CD14-positive monocyte (primary cell): Measurements from ENCODE around the gene CDH4. TPM values are rescaled to one million over a fixed set of nuclear protein-coding genes. Genes with fewer than 3 reads are reported as not detected.

Source experiments
- DNase-seq, 3 donors: peaks; one replicate each; pipeline ENCODE4 v3.0.0-alpha.2; 2011 to 2022
- H2AFZ ChIP-seq: 2 replicates; pipeline ENCODE4 v1.6.0; 2012; ENCODE audit warnings: mild to moderate bottlenecking, low read depth, low read length, inconsistent platforms; ENCODE audit not compliant: insufficient read depth, poor library complexity, severe bottlenecking
- H3K27ac ChIP-seq, 2 donors: 1 replicate in 1 of 2; 2 replicates in 1 of 2; pipeline ENCODE4 v1.5.1; 2012 to 2013; ENCODE audit warnings: low read length in 2 of 2, control low read depth in 1 of 2, inconsistent platforms in 1 of 2, low read depth in 1 of 2, mild to moderate bottlenecking in 1 of 2
- H3K27me3 ChIP-seq, 2 donors: one replicate each; pipeline versions ENCODE4 v1.6.0 to v1.6.1; 2011 to 2013; ENCODE audit warnings: low read length in 2 of 2; ENCODE audit not compliant: control insufficient read depth in 2 of 2, insufficient read depth in 2 of 2
- H3K36me3 ChIP-seq, 2 donors: replicated peaks in 1 of 2; 1 replicate in 1 of 2; 2 replicates in 1 of 2; pipeline versions ENCODE4 v1.5.1 to v1.6.1; 2012 to 2013; ENCODE audit warnings: low read length in 2 of 2, control low read depth in 1 of 2, inconsistent platforms in 1 of 2, mild to moderate bottlenecking in 1 of 2; ENCODE audit not compliant: insufficient read depth in 2 of 2, control insufficient read depth in 1 of 2
- H3K4me1 ChIP-seq, 2 donors: 1 replicate in 1 of 2; 2 replicates in 1 of 2; pipeline versions ENCODE4 v1.5.1 to v1.6.1; 2012 to 2013; ENCODE audit warnings: low read length in 2 of 2, control low read depth in 1 of 2, inconsistent platforms in 1 of 2, mild to moderate bottlenecking in 1 of 2, moderate library complexity in 1 of 2; ENCODE audit not compliant: insufficient read depth in 2 of 2, control insufficient read depth in 1 of 2
- H3K4me2 ChIP-seq: replicated peaks from 2 replicates; pipeline ENCODE3; 2012; ENCODE audit warnings: low read length, moderate library complexity, mild to moderate bottlenecking; ENCODE audit not compliant: poor library complexity, severe bottlenecking; ENCODE audit errors: extremely low read depth
- H3K4me3 ChIP-seq, 3 experiments: fragments of 200-600 bp in 1 of 3; sonication (generic) in 1 of 3; replicated peaks in 1 of 3; 1 replicate in 2 of 3; 2 replicates in 1 of 3; pipeline ENCODE4 v1.5.1; 2011 to 2013; ENCODE audit warnings: low read length in 3 of 3, mild to moderate bottlenecking in 3 of 3, control low read depth in 2 of 3, low read depth in 2 of 3, inconsistent platforms in 1 of 3, moderate library complexity in 1 of 3
- H3K79me2 ChIP-seq: 2 replicates; pipeline ENCODE4 v1.6.0; 2012; ENCODE audit warnings: mild to moderate bottlenecking, control low read depth, inconsistent platforms, low read length, moderate library complexity; ENCODE audit not compliant: insufficient read depth
- H3K9ac ChIP-seq: 2 replicates; pipeline ENCODE4 v1.6.0; 2017; ENCODE audit warnings: low read length, mild to moderate bottlenecking; ENCODE audit not compliant: insufficient read depth, poor library complexity, severe bottlenecking
- H3K9me3 ChIP-seq, 2 donors: replicated peaks in 1 of 2; 1 replicate in 1 of 2; 2 replicates in 1 of 2; pipeline versions ENCODE4 v1.5.1 to v1.6.1; 2012 to 2013; ENCODE audit warnings: low read length in 2 of 2, control low read depth in 1 of 2; ENCODE audit not compliant: control insufficient read depth in 1 of 2, insufficient read depth in 1 of 2
- H4K20me1 ChIP-seq: 2 replicates; pipeline ENCODE4 v1.6.0; 2012; ENCODE audit warnings: mild to moderate bottlenecking, low read length, control low read depth, moderate library complexity; ENCODE audit not compliant: insufficient read depth
- H3K27ac Mint-ChIP-seq, 7 donors: one replicate each; pipeline ENCODE4 v1.8.0; 2020; ENCODE audit warnings: mild to moderate bottlenecking in 7 of 7, mixed read lengths in 7 of 7, moderate library complexity in 6 of 7, inconsistent platforms in 2 of 7
- H3K27me3 Mint-ChIP-seq, 3 donors: one replicate each; pipeline ENCODE4 v1.8.0; 2021 to 2022; ENCODE audit warnings: low read depth in 3 of 3, mild to moderate bottlenecking in 3 of 3, mixed read lengths in 3 of 3, moderate library complexity in 3 of 3, inconsistent platforms in 1 of 3
- H3K36me3 Mint-ChIP-seq, 2 donors: one replicate each; pipeline ENCODE4 v1.8.0; 2020; ENCODE audit warnings: mixed read lengths in 2 of 2, inconsistent platforms in 1 of 2, mild to moderate bottlenecking in 1 of 2
- H3K4me1 Mint-ChIP-seq: one replicate; pipeline ENCODE4 v1.8.0; 2020; ENCODE audit warnings: mild to moderate bottlenecking, mixed read lengths
- H3K4me3 Mint-ChIP-seq, 2 donors: one replicate each; pipeline ENCODE4 v1.8.0; 2020; ENCODE audit warnings: mild to moderate bottlenecking in 2 of 2, mixed read lengths in 2 of 2, moderate library complexity in 1 of 2
- H3K9me3 Mint-ChIP-seq, 7 donors: one replicate each; pipeline ENCODE4 v1.8.0; 2020 to 2022; ENCODE audit warnings: mixed read lengths in 7 of 7, mild to moderate bottlenecking in 6 of 7, moderate library complexity in 6 of 7, inconsistent platforms in 2 of 7
- WGBS: methylation state at CpG from one replicate; pipeline ENCODE4 v1.1.5; 2013; ENCODE audit warnings: missing lambda C conversion rate; ENCODE audit not compliant: insufficient coverage; 5-methylcytosine and 5-hydroxymethylcytosine counted together
- intact Hi-C, 2 donors: fragments of 100-400 bp; cut with micrococcal nuclease; formaldehyde crosslinking; loops; one replicate each; pipeline versions ENCODE4 v1.15.0 to v1.15.1; 2023
- polyA plus RNA-seq, 3 donors: library from polyadenylated mRNA; depleted of rRNA in 1 of 3; unstranded in 2 of 3; stranded (reverse) in 1 of 3; fragments of 300-500 nt in 2 of 3; fragments of >200 nt in 1 of 3; fragmentation: Illumina TruSeq in 2 of 3; gene quantifications; 1 replicate in 2 of 3; 2 replicates in 1 of 3; pipeline ENCODE4 v1.2.3, GENCODE V29; 2012 to 2021
- TF ChIP-seq, protein P1 (sequence below): fragments of 200-600 bp; IDR thresholded peaks from one replicate; pipeline ENCODE4 v1.8.0; 2022; ENCODE audit warnings: antibody characterized with exemption, mild to moderate bottlenecking

Gene CDH4
- polyA plus RNA-seq, 3 donors, result not detected

DNA sequence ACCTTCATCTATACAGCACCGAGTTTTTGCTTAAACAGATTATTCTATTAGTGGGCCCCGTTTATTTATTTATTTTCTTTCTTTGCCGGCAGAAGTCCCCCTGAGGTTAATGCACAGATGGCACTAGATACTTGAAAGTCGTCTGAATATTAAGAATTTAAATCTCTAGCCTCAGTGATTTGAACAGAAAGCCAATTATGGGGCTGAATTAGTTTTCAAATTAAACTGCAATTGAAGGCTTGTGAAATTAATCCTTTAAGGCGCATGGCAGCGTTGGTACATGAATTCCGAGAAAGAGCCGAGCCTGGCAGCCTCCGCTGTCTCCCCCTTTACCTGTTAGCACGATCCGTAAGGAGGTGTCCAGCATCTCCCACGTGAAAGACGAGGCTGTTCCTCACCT, 610.8 kb downstream of the CDH4 start:
- WGBS, result 98% methylated on average over 7 of the region's 13 CpGs
- H2AFZ ChIP-seq, result no peak overlapping the region
- intact Hi-C loops, result no loop called here

GRCh38 chr20:61864481-61864880, 612.4 kb downstream of the CDH4 start:
- Histone ChIP-seq H3K4me3 (no peak overlapping the region), H3K9me3 (peaks cover 2 to 94% of the 10 kb centered on the region in 2 donors), H4K20me1 (no peaks in the 10 kb centered on the region), H3K9ac (no peak overlapping the region), H3K27me3 (no peaks in the 10 kb centered on the region), H3K4me1 (no peaks in the 10 kb centered on the region), H3K27ac (no peak overlapping the region), H3K36me3 (no peaks in the 10 kb centered on the region), H2AFZ (no peak overlapping the region), H3K4me2 (no peak overlapping the region), H3K79me2 (no peaks in the 10 kb centered on the region)
- Mint-ChIP-seq H3K4me3 (no peak overlapping the region), H3K27me3 (peaks cover 0 to 2% (median 1%) of the 10 kb centered on the region in 3 donors), H3K36me3 (no peaks in the 10 kb centered on the region), H3K4me1 (no peaks in the 10 kb centered on the region), H3K9me3 (peaks cover 0 to 59% (median 33%) of the 10 kb centered on the region in 7 donors), H3K27ac (no peak overlapping the region)
- TF ChIP-seq, protein P1, sequence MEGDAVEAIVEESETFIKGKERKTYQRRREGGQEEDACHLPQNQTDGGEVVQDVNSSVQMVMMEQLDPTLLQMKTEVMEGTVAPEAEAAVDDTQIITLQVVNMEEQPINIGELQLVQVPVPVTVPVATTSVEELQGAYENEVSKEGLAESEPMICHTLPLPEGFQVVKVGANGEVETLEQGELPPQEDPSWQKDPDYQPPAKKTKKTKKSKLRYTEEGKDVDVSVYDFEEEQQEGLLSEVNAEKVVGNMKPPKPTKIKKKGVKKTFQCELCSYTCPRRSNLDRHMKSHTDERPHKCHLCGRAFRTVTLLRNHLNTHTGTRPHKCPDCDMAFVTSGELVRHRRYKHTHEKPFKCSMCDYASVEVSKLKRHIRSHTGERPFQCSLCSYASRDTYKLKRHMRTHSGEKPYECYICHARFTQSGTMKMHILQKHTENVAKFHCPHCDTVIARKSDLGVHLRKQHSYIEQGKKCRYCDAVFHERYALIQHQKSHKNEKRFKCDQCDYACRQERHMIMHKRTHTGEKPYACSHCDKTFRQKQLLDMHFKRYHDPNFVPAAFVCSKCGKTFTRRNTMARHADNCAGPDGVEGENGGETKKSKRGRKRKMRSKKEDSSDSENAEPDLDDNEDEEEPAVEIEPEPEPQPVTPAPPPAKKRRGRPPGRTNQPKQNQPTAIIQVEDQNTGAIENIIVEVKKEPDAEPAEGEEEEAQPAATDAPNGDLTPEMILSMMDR, result no peak
- WGBS, result 88% methylated on average over 11 of the region's 12 CpGs
- intact Hi-C loops, result no loop called here
- no peak for DNase-seq

More for the DNA sequence above, 610.8 kb downstream of the CDH4 start:
- Histone ChIP-seq H3K9ac (no peak overlapping the region), H3K4me3 (no peak overlapping the region), H3K4me2 (no peak overlapping the region), H3K27ac (no peak overlapping the region), H3K27me3 (no peaks in the 10 kb centered on the region), H3K9me3 (peaks cover 0 to 89% of the 10 kb centered on the region in 2 donors), H3K79me2 (no peaks in the 10 kb centered on the region), H3K36me3 (no peaks in the 10 kb centered on the region), H3K4me1 (no peaks in the 10 kb centered on the region), H4K20me1 (no peaks in the 10 kb centered on the region)
- DNase-seq, result no peak
- Mint-ChIP-seq H3K9me3 (peaks cover 0 to 50% (median 28%) of the 10 kb centered on the region in 7 donors), H3K4me3 (no peak overlapping the region), H3K27me3 (peaks cover 0 to 2% (median 0%) of the 10 kb centered on the region in 3 donors), H3K4me1 (no peaks in the 10 kb centered on the region), H3K36me3 (no peaks in the 10 kb centered on the region), H3K27ac (no peak overlapping the region)
- TF ChIP-seq, protein P1, result no peak
